Transverse colon (tissue), 4 donors: ENCODE measurements around the gene SRPRA.

ENCODE experiments used
- POLR2A ChIP-seq: fragments of 450-650 bp; IDR thresholded peaks from one replicate; pipeline ENCODE4 v1.6.1; 2016; ENCODE audit warnings: antibody characterized with exemption, mild to moderate bottlenecking, moderate library complexity
- POLR2AphosphoS5 ChIP-seq, 3 donors: sonication (generic); formaldehyde crosslinking; IDR thresholded peaks; one replicate each; pipeline ENCODE4 v1.6.1; 2016; ENCODE audit warnings: antibody characterized with exemption in 3 of 3
- TF ChIP-seq, protein P1 (sequence below), 5 experiments: fragments of 200-600 bp in 3 of 5; fragments of 450-650 bp in 2 of 5; sonication (generic) in 3 of 5; IDR thresholded peaks; 1 replicate in 2 of 5; 2 replicates in 3 of 5; pipeline ENCODE4 v1.5.1; 2016 to 2017; ENCODE audit warnings: antibody characterized with exemption in 5 of 5, inconsistent platforms in 3 of 5, mild to moderate bottlenecking in 2 of 5, moderate library complexity in 1 of 5

DNA sequence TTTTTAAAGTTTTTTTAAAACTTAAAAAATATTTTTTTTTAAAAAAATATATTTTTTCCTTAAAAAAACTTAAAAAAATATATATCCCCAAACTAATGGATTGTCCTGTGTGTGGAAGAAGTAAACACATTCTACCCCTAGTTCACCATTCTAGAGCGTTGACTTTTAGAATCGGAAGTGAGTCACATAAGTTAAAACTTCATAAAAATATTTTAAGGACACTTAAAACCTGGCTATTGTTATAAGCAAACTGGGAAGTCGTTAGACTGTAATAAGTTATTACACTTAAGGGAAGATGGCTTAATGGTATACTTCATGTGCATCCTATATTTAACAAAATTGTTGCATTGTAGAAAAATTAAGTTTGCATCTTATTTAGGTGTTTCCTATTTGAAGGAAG is 36.0 kb downstream of the SRPRA start:
- TF ChIP-seq, protein P1, sequence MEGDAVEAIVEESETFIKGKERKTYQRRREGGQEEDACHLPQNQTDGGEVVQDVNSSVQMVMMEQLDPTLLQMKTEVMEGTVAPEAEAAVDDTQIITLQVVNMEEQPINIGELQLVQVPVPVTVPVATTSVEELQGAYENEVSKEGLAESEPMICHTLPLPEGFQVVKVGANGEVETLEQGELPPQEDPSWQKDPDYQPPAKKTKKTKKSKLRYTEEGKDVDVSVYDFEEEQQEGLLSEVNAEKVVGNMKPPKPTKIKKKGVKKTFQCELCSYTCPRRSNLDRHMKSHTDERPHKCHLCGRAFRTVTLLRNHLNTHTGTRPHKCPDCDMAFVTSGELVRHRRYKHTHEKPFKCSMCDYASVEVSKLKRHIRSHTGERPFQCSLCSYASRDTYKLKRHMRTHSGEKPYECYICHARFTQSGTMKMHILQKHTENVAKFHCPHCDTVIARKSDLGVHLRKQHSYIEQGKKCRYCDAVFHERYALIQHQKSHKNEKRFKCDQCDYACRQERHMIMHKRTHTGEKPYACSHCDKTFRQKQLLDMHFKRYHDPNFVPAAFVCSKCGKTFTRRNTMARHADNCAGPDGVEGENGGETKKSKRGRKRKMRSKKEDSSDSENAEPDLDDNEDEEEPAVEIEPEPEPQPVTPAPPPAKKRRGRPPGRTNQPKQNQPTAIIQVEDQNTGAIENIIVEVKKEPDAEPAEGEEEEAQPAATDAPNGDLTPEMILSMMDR (IDR thresholded peaks at IDR 0.05) = no peak
- no peak for TF ChIP-seq POLR2A
- no peak for TF ChIP-seq POLR2AphosphoS5 (IDR thresholded peaks at IDR 0.05)
